ENCODE results near the gene DTX4. TPM values are rescaled to one million over a fixed set of nuclear protein-coding genes. Genes with fewer than 3 reads are reported as not detected.
A peak's percentile ranks its signal among the peaks of the same experiment; 100 is the strongest.

DTX4 gene
- total and polyA plus RNA-seq, 3 experiments from 2014 or later: 0.24 to 0.98 (median 0.38) TPM

- no peak overlapping the region for H3K27ac ChIP-seq (ENCODE audit: low read depth, low read length)
- Mint-ChIP-seq H3K27ac (no peak overlapping the region), H3K4me1 (no peaks in the 10 kb centered on the region), H3K4me3 (no peak overlapping the region), H3K27me3 (peaks cover 4 to 9% of the 10 kb centered on the region in 2 donors), H3K9me3 (no peaks in the 10 kb centered on the region), H3K36me3 (peaks cover 0 to 4% (median 1%) of the 10 kb centered on the region in 3 donors)
- DNase-seq: no peak
- no peaks in the 10 kb centered on the region for H3K36me3 ChIP-seq (ENCODE audit: insufficient read depth, low read length)
- no peaks in the 10 kb centered on the region for H3K27me3 ChIP-seq (ENCODE audit: insufficient read depth, low read length, poor library complexity, severe bottlenecking)
- no peak overlapping the region for H3K4me3 ChIP-seq (ENCODE audit: low read length)
- POLR2A ChIA-PET: no interaction called here
- no peaks in the 10 kb centered on the region for H3K9me3 ChIP-seq (ENCODE audit: low read length)
- CTCF ChIA-PET: no interaction called here
- H3K4me1 ChIP-seq (ENCODE audit: insufficient read depth, low read length): no peaks in the 10 kb centered on the region
Measured at GRCh38 chr11:59188954-59189353, 17.0 kb downstream of the DTX4 start.

DNA sequence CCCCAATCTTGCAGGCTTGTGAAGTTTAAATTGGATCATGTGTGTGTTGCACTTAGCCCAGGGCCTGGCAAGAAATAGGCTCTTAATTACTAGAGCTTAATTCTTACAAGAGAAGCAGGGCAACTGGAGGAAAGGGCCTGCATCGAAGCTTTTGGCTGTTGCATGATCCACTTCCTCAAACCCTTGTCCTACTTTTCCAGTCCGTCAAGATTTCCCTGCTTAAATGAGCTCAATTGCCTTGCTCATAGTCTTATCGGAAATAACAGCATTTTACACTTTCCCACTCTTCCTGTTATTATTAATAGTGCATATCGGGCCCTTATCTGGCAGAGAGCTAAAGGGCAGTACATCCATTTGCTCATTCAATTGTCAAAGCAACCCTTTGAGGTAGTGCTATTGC, 18.1 kb downstream of the DTX4 start:
- Histone ChIP-seq H3K4me3 (ENCODE audit: low read length) (no peak overlapping the region), H3K9me3 (ENCODE audit: low read length) (no peaks in the 10 kb centered on the region), H3K27me3 (ENCODE audit: insufficient read depth, low read length, poor library complexity, severe bottlenecking) (no peaks in the 10 kb centered on the region), H3K36me3 (ENCODE audit: insufficient read depth, low read length) (no peaks in the 10 kb centered on the region), H3K4me1 (ENCODE audit: insufficient read depth, low read length) (no peaks in the 10 kb centered on the region), H3K27ac (ENCODE audit: low read depth, low read length) (no peak overlapping the region)
- H3K4me1 Mint-ChIP-seq: no peaks in the 10 kb centered on the region
- peaks cover 4 to 9% of the 10 kb centered on the region in 2 donors for H3K27me3 Mint-ChIP-seq
- H3K9me3 Mint-ChIP-seq: no peaks in the 10 kb centered on the region
- ChIA-PET CTCF (interaction anchor here (0.8 kb wide), 1 partner anchor 19 kb away, joined by 4 read pairs; the partner anchor contains the start of gene DTX4), POLR2A (no interaction called here)
- DNase-seq: no peak
- peaks cover 0 to 4% (median 1%) of the 10 kb centered on the region in 3 donors for H3K36me3 Mint-ChIP-seq
- no peak overlapping the region for H3K4me3 Mint-ChIP-seq
- no peak overlapping the region for H3K27ac Mint-ChIP-seq

DNA sequence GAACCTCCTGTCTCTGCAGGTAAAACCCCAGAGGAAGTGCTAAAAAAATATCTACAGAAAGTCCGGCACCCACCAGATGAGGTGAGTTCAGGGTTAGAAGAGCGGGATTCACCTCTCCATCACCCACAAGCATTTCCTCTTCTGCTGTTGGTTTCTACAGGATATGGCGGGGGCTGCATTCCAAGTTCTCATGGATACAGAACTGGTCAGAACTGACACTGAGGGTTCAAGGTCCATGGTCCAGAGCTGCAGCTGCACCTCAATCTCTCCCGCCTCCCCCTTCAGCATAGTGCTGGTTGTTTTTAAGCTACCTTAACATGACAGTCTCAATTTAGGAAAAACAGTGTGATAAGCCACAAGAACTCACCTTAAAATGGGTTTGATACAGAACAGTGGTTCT, 19.2 kb downstream of the DTX4 start:
- Mint-ChIP-seq H3K36me3 (peaks cover 3 to 6% (median 4%) of the 10 kb centered on the region in 3 donors), H3K4me3 (no peak overlapping the region), H3K27ac (peak overlapping the region in 1 of 8 donors; percentile 28), H3K27me3 (peaks cover 4 to 9% of the 10 kb centered on the region in 2 donors), H3K4me1 (no peaks in the 10 kb centered on the region), H3K9me3 (no peaks in the 10 kb centered on the region)
- no peaks in the 10 kb centered on the region for H3K9me3 ChIP-seq (ENCODE audit: low read length)
- POLR2A ChIA-PET: no interaction called here
- no peak overlapping the region for H3K27ac ChIP-seq (ENCODE audit: low read depth, low read length)
- H3K4me1 ChIP-seq (ENCODE audit: insufficient read depth, low read length): no peaks in the 10 kb centered on the region
- no peak for DNase-seq
- H3K27me3 ChIP-seq (ENCODE audit: insufficient read depth, low read length, poor library complexity, severe bottlenecking): no peaks in the 10 kb centered on the region
- H3K4me3 ChIP-seq (ENCODE audit: low read length): no peak overlapping the region
- no peaks in the 10 kb centered on the region for H3K36me3 ChIP-seq (ENCODE audit: insufficient read depth, low read length)
- CTCF ChIA-PET: interaction anchor here (1.5 to 2.3 kb wide), 2 partner anchors 9 to 19 kb away, joined by 3 to 7 read pairs; partner anchors contain the start of gene DTX4

GRCh38 chr11:59191890-59192289, 20.0 kb downstream of the DTX4 start:
- DNase-seq: no peak
- peaks cover 4 to 7% of the 10 kb centered on the region in 2 donors for H3K27me3 Mint-ChIP-seq
- ChIA-PET POLR2A (no interaction called here), CTCF (interaction anchor here (1.0 to 2.3 kb wide), 4 partner anchors 10 to 56 kb away, joined by 3 to 7 read pairs (median 4); partner anchors contain the start of gene DTX4)
- H3K4me1 Mint-ChIP-seq: no peaks in the 10 kb centered on the region
- H3K9me3 Mint-ChIP-seq: no peaks in the 10 kb centered on the region
- no peak overlapping the region for H3K27ac Mint-ChIP-seq
- no peaks in the 10 kb centered on the region for H3K36me3 ChIP-seq (ENCODE audit: insufficient read depth, low read length)
- peaks cover 3 to 6% (median 4%) of the 10 kb centered on the region in 3 donors for H3K36me3 Mint-ChIP-seq
- no peak overlapping the region for H3K27ac ChIP-seq (ENCODE audit: low read depth, low read length)
- no peak overlapping the region for H3K4me3 ChIP-seq (ENCODE audit: low read length)
- H3K9me3 ChIP-seq (ENCODE audit: low read length): no peaks in the 10 kb centered on the region
- H3K4me3 Mint-ChIP-seq: no peak overlapping the region
- H3K4me1 ChIP-seq (ENCODE audit: insufficient read depth, low read length): no peaks in the 10 kb centered on the region
- no peaks in the 10 kb centered on the region for H3K27me3 ChIP-seq (ENCODE audit: insufficient read depth, low read length, poor library complexity, severe bottlenecking)

- H3K9me3 ChIP-seq (ENCODE audit: low read length): no peaks in the 10 kb centered on the region
- Mint-ChIP-seq H3K36me3 (peaks cover 3 to 8% (median 4%) of the 10 kb centered on the region in 3 donors), H3K27me3 (peaks cover 0 to 5% of the 10 kb centered on the region in 2 donors), H3K9me3 (no peaks in the 10 kb centered on the region), H3K27ac (no peak overlapping the region), H3K4me3 (no peak overlapping the region), H3K4me1 (no peaks in the 10 kb centered on the region)
- ChIA-PET CTCF (interaction anchor here (1.0 to 2.3 kb wide), 3 partner anchors 14 to 57 kb away, joined by 3 to 7 read pairs (median 4); partner anchors contain the start of gene DTX4), POLR2A (no interaction called here)
- no peak overlapping the region for H3K4me3 ChIP-seq (ENCODE audit: low read length)
- no peaks in the 10 kb centered on the region for H3K36me3 ChIP-seq (ENCODE audit: insufficient read depth, low read length)
- H3K27me3 ChIP-seq (ENCODE audit: insufficient read depth, low read length, poor library complexity, severe bottlenecking): no peaks in the 10 kb centered on the region
- no peak overlapping the region for H3K27ac ChIP-seq (ENCODE audit: low read depth, low read length)
- H3K4me1 ChIP-seq (ENCODE audit: insufficient read depth, low read length): no peaks in the 10 kb centered on the region
- DNase-seq: no peak
Measured at GRCh38 chr11:59192446-59193020, 20.6 kb downstream of the DTX4 start.

GRCh38 chr11:59193587-59194130, 21.7 kb downstream of the DTX4 start:
- DNase-seq: no peak
- ChIA-PET CTCF (interaction anchor here (0.8 to 1.6 kb wide), 3 partner anchors 13 to 35 kb away, joined by 3 read pairs; partner anchors contain the start of gene DTX4), POLR2A (no interaction called here)
- Mint-ChIP-seq H3K27me3 (peaks cover 0 to 1% of the 10 kb centered on the region in 2 donors), H3K36me3 (peaks cover 3 to 10% (median 4%) of the 10 kb centered on the region in 3 donors), H3K9me3 (no peaks in the 10 kb centered on the region), H3K4me1 (no peaks in the 10 kb centered on the region), H3K27ac (no peak overlapping the region), H3K4me3 (no peak overlapping the region)
- Histone ChIP-seq H3K36me3 (ENCODE audit: insufficient read depth, low read length) (no peaks in the 10 kb centered on the region), H3K27me3 (ENCODE audit: insufficient read depth, low read length, poor library complexity, severe bottlenecking) (no peaks in the 10 kb centered on the region), H3K4me1 (ENCODE audit: insufficient read depth, low read length) (no peaks in the 10 kb centered on the region), H3K4me3 (ENCODE audit: low read length) (no peak overlapping the region), H3K27ac (ENCODE audit: low read depth, low read length) (no peak overlapping the region), H3K9me3 (ENCODE audit: low read length) (no peaks in the 10 kb centered on the region)

- Mint-ChIP-seq H3K4me1 (peaks cover 0 to 7% (median 0%) of the 10 kb centered on the region in 3 donors), H3K27me3 (no peaks in the 10 kb centered on the region), H3K9me3 (no peaks in the 10 kb centered on the region), H3K27ac (no peak overlapping the region), H3K4me3 (no peak overlapping the region), H3K36me3 (peaks cover 2 to 10% (median 3%) of the 10 kb centered on the region in 3 donors)
- Histone ChIP-seq H3K27ac (ENCODE audit: low read depth, low read length) (no peak overlapping the region), H3K4me3 (ENCODE audit: low read length) (no peak overlapping the region), H3K36me3 (ENCODE audit: insufficient read depth, low read length) (no peaks in the 10 kb centered on the region), H3K27me3 (ENCODE audit: insufficient read depth, low read length, poor library complexity, severe bottlenecking) (no peaks in the 10 kb centered on the region), H3K9me3 (ENCODE audit: low read length) (no peaks in the 10 kb centered on the region), H3K4me1 (ENCODE audit: insufficient read depth, low read length) (no peaks in the 10 kb centered on the region)
- CTCF ChIA-PET: interaction anchor here (1.6 kb wide), 1 partner anchor 13 kb away, joined by 5 read pairs; no protein-coding TSS in a partner anchor
- DNase-seq: no peak
- POLR2A ChIA-PET: no interaction called here
Measured at GRCh38 chr11:59195586-59195985, 23.7 kb downstream of the DTX4 start.

DNA sequence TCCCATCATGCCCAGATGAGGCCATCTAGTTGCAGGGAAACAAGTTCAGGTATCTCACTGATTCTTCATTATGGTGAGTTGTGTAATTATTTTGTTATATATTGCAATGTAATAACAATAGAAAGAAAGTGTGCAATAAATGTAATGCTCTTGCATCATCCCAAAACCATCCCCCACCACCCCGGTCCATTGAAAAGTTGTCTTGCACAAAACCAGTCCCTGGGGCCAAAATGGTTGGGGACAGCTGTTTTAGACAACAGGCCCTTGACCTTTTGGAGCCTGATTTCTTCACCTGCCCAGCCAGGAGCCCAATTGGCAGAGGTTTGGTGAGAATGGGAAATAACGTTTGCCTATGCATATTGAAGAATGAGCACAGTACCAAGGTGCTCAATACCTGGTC, 24.8 kb downstream of the DTX4 start:
- no peaks in the 10 kb centered on the region for H3K9me3 Mint-ChIP-seq
- H3K27me3 Mint-ChIP-seq: no peaks in the 10 kb centered on the region
- Histone ChIP-seq H3K36me3 (ENCODE audit: insufficient read depth, low read length) (no peaks in the 10 kb centered on the region), H3K27me3 (ENCODE audit: insufficient read depth, low read length, poor library complexity, severe bottlenecking) (no peaks in the 10 kb centered on the region), H3K27ac (ENCODE audit: low read depth, low read length) (no peak overlapping the region), H3K4me1 (ENCODE audit: insufficient read depth, low read length) (no peaks in the 10 kb centered on the region), H3K4me3 (ENCODE audit: low read length) (no peak overlapping the region), H3K9me3 (ENCODE audit: low read length) (no peaks in the 10 kb centered on the region)
- peaks cover 2 to 11% (median 3%) of the 10 kb centered on the region in 3 donors for H3K36me3 Mint-ChIP-seq
- no peak overlapping the region for H3K27ac Mint-ChIP-seq
- peaks cover 0 to 7% (median 0%) of the 10 kb centered on the region in 3 donors for H3K4me1 Mint-ChIP-seq
- no peak for DNase-seq
- no peak overlapping the region for H3K4me3 Mint-ChIP-seq
- POLR2A ChIA-PET: no interaction called here
- CTCF ChIA-PET: no interaction called here
